Activated CD8-positive, alpha-beta T cell treated with anti-CD3 and anti-CD28 coated beads for 36 hours (primary cell): ENCODE data around the gene CD40. TPM values are rescaled to one million over a fixed set of nuclear protein-coding genes. Genes with fewer than 3 reads are reported as not detected.

ENCODE experiments used
- ATAC-seq: fragments of 200-7000 bp; cut with Tn5 transposase; one replicate; pipeline ENCODE4 v1.10.0; 2021; ENCODE audit warnings: mild to moderate bottlenecking, moderate library complexity
- CTCF ChIA-PET: fragments of 350-600 bp; sonication (Branson Sonifier 250); formaldehyde crosslinking; loops from one replicate; lab custom pipeline; 2021; ENCODE audit warnings: antibody characterized with exemption; lab: Charles Lee
- POLR2A ChIA-PET: fragments of 350-600 bp; sonication (Branson Sonifier 250); formaldehyde crosslinking; loops from one replicate; lab custom pipeline; 2021; ENCODE audit warnings: antibody characterized with exemption; lab: Charles Lee
- DNase-seq: peaks from one replicate; pipeline ENCODE4 v3.0.0-alpha.2; 2020
- H3K27ac Mint-ChIP-seq: one replicate; pipeline ENCODE4 v1.8.0; 2021; ENCODE audit warnings: mild to moderate bottlenecking, mixed read lengths
- H3K27me3 Mint-ChIP-seq: one replicate; pipeline ENCODE4 v1.8.0; 2021; ENCODE audit warnings: mixed read lengths
- H3K36me3 Mint-ChIP-seq: one replicate; pipeline ENCODE4 v1.8.0; 2021; ENCODE audit warnings: low read depth, mixed read lengths
- H3K4me1 Mint-ChIP-seq: one replicate; pipeline ENCODE4 v1.8.0; 2021; ENCODE audit warnings: low read depth, mixed read lengths
- H3K4me3 Mint-ChIP-seq: one replicate; pipeline ENCODE4 v1.8.0; 2021; ENCODE audit warnings: mild to moderate bottlenecking, moderate library complexity, mixed read lengths
- H3K9me3 Mint-ChIP-seq: one replicate; pipeline ENCODE4 v1.8.0; 2021; ENCODE audit warnings: mixed read lengths
- intact Hi-C: fragments of 100-400 bp; cut with micrococcal nuclease; formaldehyde crosslinking; loops from one replicate; pipeline ENCODE4 v1.10.0; 2022
- total RNA-seq, 2 experiments: library from RNA; stranded (reverse); gene quantifications; one replicate each; pipeline ENCODE4 v1.2.3, GENCODE V29; 2021
- TF ChIP-seq, protein P1 (sequence below): fragments of 200-600 bp; IDR thresholded peaks from one replicate; pipeline ENCODE4 v1.8.0; 2022; ENCODE audit warnings: antibody characterized with exemption, mild to moderate bottlenecking

Gene CD40
- total RNA-seq, 2 experiments from 2014 or later: 3.3 to 3.5 TPM

DNA sequence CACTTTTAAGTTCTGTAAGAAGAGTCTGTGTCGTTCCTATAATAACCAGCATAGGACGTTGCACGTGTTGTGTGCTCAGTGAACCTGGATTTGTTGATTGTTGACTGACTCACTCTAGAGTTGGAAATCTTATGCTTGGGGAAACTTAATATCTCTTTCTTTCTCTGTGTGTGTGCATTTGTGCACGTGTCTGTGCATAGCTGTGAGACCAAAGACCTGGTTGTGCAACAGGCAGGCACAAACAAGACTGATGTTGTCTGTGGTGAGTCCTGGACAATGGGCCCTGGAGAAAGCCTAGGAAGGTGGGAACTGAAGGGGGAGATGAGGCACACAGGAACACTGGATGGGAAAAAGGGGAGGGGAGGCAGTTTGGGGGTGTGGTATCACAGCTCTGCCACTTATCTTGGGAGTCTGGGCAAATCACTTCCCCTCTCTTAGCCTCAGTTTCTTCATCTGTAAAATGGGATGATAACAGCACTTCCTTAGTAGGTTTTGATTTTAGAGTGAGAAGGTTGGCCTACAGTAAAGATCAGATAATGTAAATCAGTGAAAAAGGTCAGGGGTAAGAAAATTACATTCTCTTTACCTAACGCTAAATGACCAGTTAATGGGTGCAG is 8.4 kb downstream of the CD40 start:
- POLR2A ChIA-PET: no interaction called here
- no peak overlapping the region for H3K27ac Mint-ChIP-seq
- peaks cover 11% of the 10 kb centered on the region for H3K27me3 Mint-ChIP-seq
- intact Hi-C loops: no loop called here
- H3K36me3 Mint-ChIP-seq: no peaks in the 10 kb centered on the region
- TF ChIP-seq, protein P1, sequence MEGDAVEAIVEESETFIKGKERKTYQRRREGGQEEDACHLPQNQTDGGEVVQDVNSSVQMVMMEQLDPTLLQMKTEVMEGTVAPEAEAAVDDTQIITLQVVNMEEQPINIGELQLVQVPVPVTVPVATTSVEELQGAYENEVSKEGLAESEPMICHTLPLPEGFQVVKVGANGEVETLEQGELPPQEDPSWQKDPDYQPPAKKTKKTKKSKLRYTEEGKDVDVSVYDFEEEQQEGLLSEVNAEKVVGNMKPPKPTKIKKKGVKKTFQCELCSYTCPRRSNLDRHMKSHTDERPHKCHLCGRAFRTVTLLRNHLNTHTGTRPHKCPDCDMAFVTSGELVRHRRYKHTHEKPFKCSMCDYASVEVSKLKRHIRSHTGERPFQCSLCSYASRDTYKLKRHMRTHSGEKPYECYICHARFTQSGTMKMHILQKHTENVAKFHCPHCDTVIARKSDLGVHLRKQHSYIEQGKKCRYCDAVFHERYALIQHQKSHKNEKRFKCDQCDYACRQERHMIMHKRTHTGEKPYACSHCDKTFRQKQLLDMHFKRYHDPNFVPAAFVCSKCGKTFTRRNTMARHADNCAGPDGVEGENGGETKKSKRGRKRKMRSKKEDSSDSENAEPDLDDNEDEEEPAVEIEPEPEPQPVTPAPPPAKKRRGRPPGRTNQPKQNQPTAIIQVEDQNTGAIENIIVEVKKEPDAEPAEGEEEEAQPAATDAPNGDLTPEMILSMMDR: no peak
- no peaks in the 10 kb centered on the region for H3K4me1 Mint-ChIP-seq
- DNase-seq (no peak), ATAC-seq (no peak)
- CTCF ChIA-PET: no interaction called here
- H3K4me3 Mint-ChIP-seq: no peak overlapping the region
- H3K9me3 Mint-ChIP-seq: no peaks in the 10 kb centered on the region

DNA sequence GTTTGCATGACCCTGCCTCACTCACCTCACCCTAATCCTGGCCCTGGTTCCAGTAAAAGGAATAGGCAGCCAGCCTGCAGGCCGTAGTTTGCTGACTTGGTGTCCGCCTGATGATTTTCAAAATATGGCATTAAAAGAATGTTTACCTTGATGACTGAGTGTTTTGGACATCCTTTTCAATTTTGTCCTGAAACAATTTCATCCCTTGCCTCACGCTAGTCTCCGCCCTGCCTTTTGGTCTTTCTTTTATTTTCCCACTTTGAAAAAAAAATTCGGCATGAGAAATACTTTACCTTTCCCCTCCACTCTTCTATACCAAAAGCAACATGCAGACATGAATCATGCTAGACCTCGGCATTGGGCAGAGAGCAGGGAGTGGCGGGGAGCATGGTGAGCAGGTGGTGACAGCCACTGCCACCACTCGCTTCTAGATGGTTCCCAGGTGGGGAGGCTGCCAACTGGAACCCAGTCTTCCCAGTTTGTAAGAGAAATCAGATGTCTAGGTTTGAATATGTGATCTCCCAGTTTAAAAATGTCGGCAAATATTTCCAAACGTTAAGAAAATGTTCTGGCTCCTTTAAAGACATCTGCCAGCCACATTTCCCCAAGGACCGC is 9.4 kb downstream of the CD40 start:
- Mint-ChIP-seq H3K27ac (no peak overlapping the region), H3K9me3 (no peaks in the 10 kb centered on the region), H3K36me3 (no peaks in the 10 kb centered on the region), H3K4me1 (no peaks in the 10 kb centered on the region), H3K27me3 (peaks cover 16% of the 10 kb centered on the region), H3K4me3 (no peak overlapping the region)
- TF ChIP-seq, protein P1: no peak
- ATAC-seq: no peak
- POLR2A ChIA-PET: no interaction called here
- intact Hi-C loops: no loop called here
- DNase-seq: no peak
- CTCF ChIA-PET: interaction anchor here (0.9 to 1.5 kb wide), 3 partner anchors 8 to 48 kb away, joined by 3 to 6 read pairs (median 5); no protein-coding TSS in a partner anchor

DNA sequence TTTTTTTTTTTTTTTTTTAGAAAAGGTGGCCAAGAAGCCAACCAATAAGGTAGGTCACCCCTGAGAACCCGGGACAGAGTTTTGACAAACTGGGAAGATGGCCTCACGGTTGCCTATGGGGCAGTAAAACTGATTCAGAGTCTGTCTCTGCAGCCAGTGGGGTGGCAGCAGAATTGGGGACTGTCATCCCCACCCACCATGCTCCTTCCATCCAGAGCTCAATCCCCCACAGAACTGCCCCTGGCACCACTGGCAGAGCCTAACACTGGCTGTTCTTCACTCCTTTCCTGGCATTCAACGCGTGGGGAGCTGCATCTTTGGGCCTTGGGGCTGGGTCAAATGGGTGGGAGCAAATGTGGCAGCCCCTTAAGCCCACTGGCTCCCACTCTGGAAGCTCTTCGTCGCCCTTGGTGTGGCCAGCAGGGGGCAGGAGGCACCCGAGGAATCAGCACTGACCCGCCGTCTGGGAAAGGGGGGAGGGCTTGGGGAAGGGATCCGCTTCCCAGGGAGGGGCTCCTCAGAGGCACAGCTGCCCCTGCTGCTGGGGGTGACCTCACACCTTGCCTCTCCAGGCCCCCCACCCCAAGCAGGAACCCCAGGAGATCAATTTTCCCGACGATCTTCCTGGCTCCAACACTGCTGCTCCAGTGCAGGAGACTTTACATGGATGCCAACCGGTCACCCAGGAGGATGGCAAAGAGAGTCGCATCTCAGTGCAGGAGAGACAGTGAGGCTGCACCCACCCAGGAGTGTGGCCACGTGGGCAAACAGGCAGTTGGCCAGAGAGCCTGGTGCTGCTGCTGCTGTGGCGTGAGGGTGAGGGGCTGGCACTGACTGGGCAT is 10.4 kb downstream of the CD40 start:
- intact Hi-C loops: no loop called here

GRCh38 chr20:46129955-46130481 is 11.9 kb downstream of the CD40 start:
- intact Hi-C loops: no loop called here
- ATAC-seq: no peak
- Mint-ChIP-seq H3K27me3 (peaks cover 27% of the 10 kb centered on the region), H3K36me3 (no peaks in the 10 kb centered on the region), H3K27ac (no peak overlapping the region), H3K9me3 (no peaks in the 10 kb centered on the region), H3K4me1 (no peaks in the 10 kb centered on the region), H3K4me3 (no peak overlapping the region)
- TF ChIP-seq, protein P1: no peak
- POLR2A ChIA-PET: no interaction called here
- CTCF ChIA-PET: interaction anchor here (1.1 to 6.8 kb wide), 4 partner anchors 12 to 116 kb away, joined by 3 to 39 read pairs (median 7); no protein-coding TSS in a partner anchor
- no peak for DNase-seq

More for the DNA sequence above, 10.4 kb downstream of the CD40 start:
- peak; percentile 15 for DNase-seq
- H3K36me3 Mint-ChIP-seq: no peaks in the 10 kb centered on the region
- ChIA-PET CTCF (interaction anchor here (0.7 to 6.8 kb wide), 11 partner anchors 9 to 114 kb away, joined by 3 to 39 read pairs (median 3); no protein-coding TSS in a partner anchor), POLR2A (no interaction called here)
- TF ChIP-seq, protein P1: peak; percentile 54
- no peak overlapping the region for H3K27ac Mint-ChIP-seq
- no peak overlapping the region for H3K4me3 Mint-ChIP-seq
- H3K9me3 Mint-ChIP-seq: no peaks in the 10 kb centered on the region
- no peak for ATAC-seq
- no peaks in the 10 kb centered on the region for H3K4me1 Mint-ChIP-seq
- H3K27me3 Mint-ChIP-seq: peaks cover 23% of the 10 kb centered on the region
